HEK293 (cell line): ENCODE results near the gene ANKRD45.

ENCODE experiments used
- KLF7 ChIP-seq: fragments of 450-650 bp; formaldehyde crosslinking; IDR thresholded peaks from 2 replicates; pipeline ENCODE4 v1.5.1; 2016; ENCODE audit warnings: missing biosample characterization, missing genetic modification characterization, borderline replicate concordance
- OSR2 ChIP-seq: fragments of 450-650 bp; formaldehyde crosslinking; IDR thresholded peaks from 2 replicates; pipeline ENCODE4 v1.5.1; 2016; ENCODE audit warnings: missing biosample characterization, missing genetic modification characterization
- SCRT1 ChIP-seq: fragments of 450-650 bp; formaldehyde crosslinking; IDR thresholded peaks from 2 replicates; pipeline ENCODE4 v1.5.1; 2016; ENCODE audit warnings: missing biosample characterization, missing genetic modification characterization, borderline replicate concordance
- YY2 ChIP-seq: fragments of 450-650 bp; formaldehyde crosslinking; IDR thresholded peaks from 2 replicates; pipeline ENCODE4 v1.5.1; 2016; ENCODE audit warnings: missing biosample characterization, missing genetic modification characterization
- ZEB2 ChIP-seq: fragments of 450-650 bp; formaldehyde crosslinking; IDR thresholded peaks from 2 replicates; pipeline ENCODE4 v1.5.1; 2016; ENCODE audit warnings: missing biosample characterization, missing genetic modification characterization
- ZNF132 ChIP-seq: fragments of 450-650 bp; formaldehyde crosslinking; IDR thresholded peaks from 2 replicates; pipeline ENCODE4 v1.5.1; 2017; ENCODE audit warnings: missing biosample characterization, missing genetic modification characterization, borderline replicate concordance
- ZNF274 ChIP-seq, 2 experiments: fragments of 200-500 bp in 1 of 2; fragments of 450-650 bp in 1 of 2; sonication (Bioruptor generic) in 1 of 2; formaldehyde crosslinking in 1 of 2; IDR thresholded peaks; 2 replicates each; pipeline versions ENCODE4 v1.5.1 to v1.6.1; 2014 to 2016; ENCODE audit warnings: borderline replicate concordance in 1 of 2, inconsistent platforms in 1 of 2, low read length in 1 of 2, missing biosample characterization in 1 of 2, missing genetic modification characterization in 1 of 2
- ZNF391 ChIP-seq: fragments of 450-650 bp; formaldehyde crosslinking; IDR thresholded peaks from 2 replicates; pipeline ENCODE4 v1.5.1; 2016; ENCODE audit warnings: low read depth, missing biosample characterization, missing genetic modification characterization, borderline replicate concordance
- ZNF501 ChIP-seq: fragments of 450-650 bp; formaldehyde crosslinking; IDR thresholded peaks from 2 replicates; pipeline ENCODE4 v1.5.1; 2016; ENCODE audit warnings: missing biosample characterization, missing genetic modification characterization
- ZNF521 ChIP-seq: fragments of 450-650 bp; formaldehyde crosslinking; IDR thresholded peaks from 2 replicates; pipeline ENCODE4 v1.5.1; 2017; ENCODE audit warnings: missing biosample characterization, mild to moderate bottlenecking, missing genetic modification characterization
- ZNF777 ChIP-seq: fragments of 450-650 bp; formaldehyde crosslinking; IDR thresholded peaks from 2 replicates; pipeline ENCODE4 v1.5.1; 2017; ENCODE audit warnings: missing biosample characterization, missing genetic modification characterization, borderline replicate concordance
- TF ChIP-seq, protein P1 (sequence below): fragments of 450-650 bp; formaldehyde crosslinking; conservative IDR thresholded peaks from 2 replicates; pipeline ENCODE4 v1.5.1; 2016; ENCODE audit warnings: low read depth, missing biosample characterization, missing genetic modification characterization
- TF ChIP-seq, protein P2 (sequence below): fragments of 450-650 bp; formaldehyde crosslinking; optimal IDR thresholded peaks from 2 replicates; pipeline ENCODE3; 2016; ENCODE audit warnings: missing biosample characterization, mild to moderate bottlenecking, missing genetic modification characterization
- TF ChIP-seq, protein P3 (sequence below): fragments of 450-650 bp; formaldehyde crosslinking; IDR thresholded peaks from 2 replicates; pipeline ENCODE4 v1.5.1; 2016; ENCODE audit warnings: missing biosample characterization, missing genetic modification characterization, borderline replicate concordance
- TF ChIP-seq, protein P4 (sequence below): fragments of 450-650 bp; formaldehyde crosslinking; IDR thresholded peaks from 2 replicates; pipeline ENCODE4 v1.5.1; 2016; ENCODE audit warnings: missing biosample characterization, missing genetic modification characterization
- TF ChIP-seq, protein P5 (sequence below): fragments of 450-650 bp; formaldehyde crosslinking; IDR thresholded peaks from 2 replicates; pipeline ENCODE4 v1.5.1; 2016; ENCODE audit warnings: missing biosample characterization, missing genetic modification characterization
- TF ChIP-seq, protein P6 (sequence below): fragments of 450-650 bp; formaldehyde crosslinking; IDR thresholded peaks from 2 replicates; pipeline ENCODE4 v1.5.1; 2016; ENCODE audit warnings: missing biosample characterization, missing genetic modification characterization
- TF ChIP-seq, protein P7 (sequence below): fragments of 450-650 bp; formaldehyde crosslinking; conservative IDR thresholded peaks from 2 replicates; pipeline ENCODE4 v1.5.1; 2016; ENCODE audit warnings: low read depth, missing biosample characterization, missing genetic modification characterization

Gene ANKRD45

DNA sequence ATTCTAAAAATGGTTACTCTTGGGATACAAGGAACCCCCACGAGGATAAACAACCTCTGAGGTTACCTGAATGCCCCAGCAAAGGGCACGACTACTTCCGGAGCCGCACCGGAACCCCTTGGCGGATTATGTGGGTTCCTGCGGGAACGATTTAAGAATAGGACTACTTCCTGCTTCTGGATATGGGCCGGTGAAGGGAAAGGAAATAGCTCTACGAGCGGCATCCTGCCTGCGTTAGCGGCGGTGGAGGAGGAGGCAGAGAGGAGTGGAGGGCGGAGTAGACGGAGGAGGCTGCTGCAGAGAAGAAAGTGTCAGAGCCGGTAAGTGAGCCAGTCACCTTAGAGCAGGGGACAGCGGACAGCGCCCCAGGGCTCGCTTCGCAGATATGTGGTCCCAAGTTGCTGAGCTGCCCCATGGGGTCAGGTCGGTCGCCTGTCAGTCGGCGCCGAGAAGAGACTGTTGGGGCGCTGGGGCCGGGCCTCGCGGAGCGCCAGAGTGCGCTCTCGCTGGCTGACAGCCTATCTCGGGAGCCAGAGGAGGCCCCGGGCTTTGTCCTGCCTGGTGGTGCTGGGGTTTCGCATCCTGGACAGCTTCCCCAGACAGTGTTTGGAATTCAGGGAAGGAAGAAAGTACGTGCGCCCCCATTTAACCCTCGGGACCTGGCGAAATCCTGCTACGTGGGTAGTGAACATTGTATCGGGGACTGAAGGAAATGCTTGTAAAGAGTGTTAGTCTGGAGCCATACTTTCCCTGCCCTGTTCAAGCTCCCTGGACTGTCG is 45.3 kb upstream of the ANKRD45 start, which contains the start of gene KLHL20 (continued):
- TF ChIP-seq, protein P1, sequence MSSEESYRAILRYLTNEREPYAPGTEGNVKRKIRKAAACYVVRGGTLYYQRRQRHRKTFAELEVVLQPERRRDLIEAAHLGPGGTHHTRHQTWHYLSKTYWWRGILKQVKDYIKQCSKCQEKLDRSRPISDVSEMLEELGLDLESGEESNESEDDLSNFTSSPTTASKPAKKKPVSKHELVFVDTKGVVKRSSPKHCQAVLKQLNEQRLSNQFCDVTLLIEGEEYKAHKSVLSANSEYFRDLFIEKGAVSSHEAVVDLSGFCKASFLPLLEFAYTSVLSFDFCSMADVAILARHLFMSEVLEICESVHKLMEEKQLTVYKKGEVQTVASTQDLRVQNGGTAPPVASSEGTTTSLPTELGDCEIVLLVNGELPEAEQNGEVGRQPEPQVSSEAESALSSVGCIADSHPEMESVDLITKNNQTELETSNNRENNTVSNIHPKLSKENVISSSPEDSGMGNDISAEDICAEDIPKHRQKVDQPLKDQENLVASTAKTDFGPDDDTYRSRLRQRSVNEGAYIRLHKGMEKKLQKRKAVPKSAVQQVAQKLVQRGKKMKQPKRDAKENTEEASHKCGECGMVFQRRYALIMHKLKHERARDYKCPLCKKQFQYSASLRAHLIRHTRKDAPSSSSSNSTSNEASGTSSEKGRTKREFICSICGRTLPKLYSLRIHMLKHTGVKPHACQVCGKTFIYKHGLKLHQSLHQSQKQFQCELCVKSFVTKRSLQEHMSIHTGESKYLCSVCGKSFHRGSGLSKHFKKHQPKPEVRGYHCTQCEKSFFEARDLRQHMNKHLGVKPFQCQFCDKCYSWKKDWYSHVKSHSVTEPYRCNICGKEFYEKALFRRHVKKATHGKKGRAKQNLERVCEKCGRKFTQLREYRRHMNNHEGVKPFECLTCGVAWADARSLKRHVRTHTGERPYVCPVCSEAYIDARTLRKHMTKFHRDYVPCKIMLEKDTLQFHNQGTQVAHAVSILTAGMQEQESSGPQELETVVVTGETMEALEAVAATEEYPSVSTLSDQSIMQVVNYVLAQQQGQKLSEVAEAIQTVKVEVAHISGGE = peak; percentile 99
- TF ChIP-seq YY2 (tag by site-specific recombination) (peak; percentile 9), ZEB2 (tag by site-specific recombination) (peak; percentile 67), ZNF391 (tag by site-specific recombination) (peak; percentile 73; the same call in 1 of the 2 replicates), OSR2 (peak; percentile 84), ZNF132 (tag by site-specific recombination) (no peak), SCRT1 (no peak), ZNF777 (tag by site-specific recombination) (no peak), ZNF274 (IDR thresholded peaks at IDR 0.05; ENCODE audit: low read length) (no peak), ZNF274 (tag by site-specific recombination; IDR thresholded peaks at IDR 0.05; ENCODE audit: borderline replicate concordance) (no peak), ZNF501 (tag by site-specific recombination) (peak; percentile 96; the same call in 1 of the 2 replicates), ZNF521 (tag by site-specific recombination) (no peak), KLF7 (tag by site-specific recombination) (peak; percentile 80; the same call in 1 of the 2 replicates)
- TF ChIP-seq, protein P2, sequence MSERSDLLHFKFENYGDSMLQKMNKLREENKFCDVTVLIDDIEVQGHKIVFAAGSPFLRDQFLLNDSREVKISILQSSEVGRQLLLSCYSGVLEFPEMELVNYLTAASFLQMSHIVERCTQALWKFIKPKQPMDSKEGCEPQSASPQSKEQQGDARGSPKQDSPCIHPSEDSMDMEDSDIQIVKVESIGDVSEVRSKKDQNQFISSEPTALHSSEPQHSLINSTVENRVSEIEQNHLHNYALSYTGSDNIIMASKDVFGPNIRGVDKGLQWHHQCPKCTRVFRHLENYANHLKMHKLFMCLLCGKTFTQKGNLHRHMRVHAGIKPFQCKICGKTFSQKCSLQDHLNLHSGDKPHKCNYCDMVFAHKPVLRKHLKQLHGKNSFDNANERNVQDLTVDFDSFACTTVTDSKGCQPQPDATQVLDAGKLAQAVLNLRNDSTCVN = peak; percentile 40
- TF ChIP-seq, protein P3, sequence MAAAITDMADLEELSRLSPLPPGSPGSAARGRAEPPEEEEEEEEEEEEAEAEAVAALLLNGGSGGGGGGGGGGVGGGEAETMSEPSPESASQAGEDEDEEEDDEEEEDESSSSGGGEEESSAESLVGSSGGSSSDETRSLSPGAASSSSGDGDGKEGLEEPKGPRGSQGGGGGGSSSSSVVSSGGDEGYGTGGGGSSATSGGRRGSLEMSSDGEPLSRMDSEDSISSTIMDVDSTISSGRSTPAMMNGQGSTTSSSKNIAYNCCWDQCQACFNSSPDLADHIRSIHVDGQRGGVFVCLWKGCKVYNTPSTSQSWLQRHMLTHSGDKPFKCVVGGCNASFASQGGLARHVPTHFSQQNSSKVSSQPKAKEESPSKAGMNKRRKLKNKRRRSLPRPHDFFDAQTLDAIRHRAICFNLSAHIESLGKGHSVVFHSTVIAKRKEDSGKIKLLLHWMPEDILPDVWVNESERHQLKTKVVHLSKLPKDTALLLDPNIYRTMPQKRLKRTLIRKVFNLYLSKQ = no peak
- TF ChIP-seq, protein P4, sequence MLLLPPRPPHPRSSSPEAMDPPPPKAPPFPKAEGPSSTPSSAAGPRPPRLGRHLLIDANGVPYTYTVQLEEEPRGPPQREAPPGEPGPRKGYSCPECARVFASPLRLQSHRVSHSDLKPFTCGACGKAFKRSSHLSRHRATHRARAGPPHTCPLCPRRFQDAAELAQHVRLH (tag by site-specific recombination) = peak; percentile 99
- TF ChIP-seq, protein P5, sequence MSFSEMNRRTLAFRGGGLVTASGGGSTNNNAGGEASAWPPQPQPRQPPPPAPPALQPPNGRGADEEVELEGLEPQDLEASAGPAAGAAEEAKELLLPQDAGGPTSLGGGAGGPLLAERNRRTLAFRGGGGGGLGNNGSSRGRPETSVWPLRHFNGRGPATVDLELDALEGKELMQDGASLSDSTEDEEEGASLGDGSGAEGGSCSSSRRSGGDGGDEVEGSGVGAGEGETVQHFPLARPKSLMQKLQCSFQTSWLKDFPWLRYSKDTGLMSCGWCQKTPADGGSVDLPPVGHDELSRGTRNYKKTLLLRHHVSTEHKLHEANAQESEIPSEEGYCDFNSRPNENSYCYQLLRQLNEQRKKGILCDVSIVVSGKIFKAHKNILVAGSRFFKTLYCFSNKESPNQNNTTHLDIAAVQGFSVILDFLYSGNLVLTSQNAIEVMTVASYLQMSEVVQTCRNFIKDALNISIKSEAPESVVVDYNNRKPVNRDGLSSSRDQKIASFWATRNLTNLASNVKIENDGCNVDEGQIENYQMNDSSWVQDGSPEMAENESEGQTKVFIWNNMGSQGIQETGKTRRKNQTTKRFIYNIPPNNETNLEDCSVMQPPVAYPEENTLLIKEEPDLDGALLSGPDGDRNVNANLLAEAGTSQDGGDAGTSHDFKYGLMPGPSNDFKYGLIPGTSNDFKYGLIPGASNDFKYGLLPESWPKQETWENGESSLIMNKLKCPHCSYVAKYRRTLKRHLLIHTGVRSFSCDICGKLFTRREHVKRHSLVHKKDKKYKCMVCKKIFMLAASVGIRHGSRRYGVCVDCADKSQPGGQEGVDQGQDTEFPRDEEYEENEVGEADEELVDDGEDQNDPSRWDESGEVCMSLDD (tag by site-specific recombination) = peak; percentile 48
- TF ChIP-seq, protein P6, sequence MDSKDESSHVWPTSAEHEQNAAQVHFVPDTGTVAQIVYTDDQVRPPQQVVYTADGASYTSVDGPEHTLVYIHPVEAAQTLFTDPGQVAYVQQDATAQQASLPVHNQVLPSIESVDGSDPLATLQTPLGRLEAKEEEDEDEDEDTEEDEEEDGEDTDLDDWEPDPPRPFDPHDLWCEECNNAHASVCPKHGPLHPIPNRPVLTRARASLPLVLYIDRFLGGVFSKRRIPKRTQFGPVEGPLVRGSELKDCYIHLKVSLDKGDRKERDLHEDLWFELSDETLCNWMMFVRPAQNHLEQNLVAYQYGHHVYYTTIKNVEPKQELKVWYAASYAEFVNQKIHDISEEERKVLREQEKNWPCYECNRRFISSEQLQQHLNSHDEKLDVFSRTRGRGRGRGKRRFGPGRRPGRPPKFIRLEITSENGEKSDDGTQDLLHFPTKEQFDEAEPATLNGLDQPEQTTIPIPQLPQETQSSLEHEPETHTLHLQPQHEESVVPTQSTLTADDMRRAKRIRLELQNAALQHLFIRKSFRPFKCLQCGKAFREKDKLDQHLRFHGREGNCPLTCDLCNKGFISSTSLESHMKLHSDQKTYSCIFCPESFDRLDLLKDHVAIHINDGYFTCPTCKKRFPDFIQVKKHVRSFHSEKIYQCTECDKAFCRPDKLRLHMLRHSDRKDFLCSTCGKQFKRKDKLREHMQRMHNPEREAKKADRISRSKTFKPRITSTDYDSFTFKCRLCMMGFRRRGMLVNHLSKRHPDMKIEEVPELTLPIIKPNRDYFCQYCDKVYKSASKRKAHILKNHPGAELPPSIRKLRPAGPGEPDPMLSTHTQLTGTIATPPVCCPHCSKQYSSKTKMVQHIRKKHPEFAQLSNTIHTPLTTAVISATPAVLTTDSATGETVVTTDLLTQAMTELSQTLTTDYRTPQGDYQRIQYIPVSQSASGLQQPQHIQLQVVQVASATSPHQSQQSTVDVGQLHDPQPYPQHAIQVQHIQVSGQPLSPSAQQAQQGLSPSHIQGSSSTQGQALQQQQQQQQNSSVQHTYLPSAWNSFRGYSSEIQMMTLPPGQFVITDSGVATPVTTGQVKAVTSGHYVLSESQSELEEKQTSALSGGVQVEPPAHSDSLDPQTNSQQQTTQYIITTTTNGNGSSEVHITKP (tag by site-specific recombination) = peak; percentile 37
- TF ChIP-seq, protein P7, sequence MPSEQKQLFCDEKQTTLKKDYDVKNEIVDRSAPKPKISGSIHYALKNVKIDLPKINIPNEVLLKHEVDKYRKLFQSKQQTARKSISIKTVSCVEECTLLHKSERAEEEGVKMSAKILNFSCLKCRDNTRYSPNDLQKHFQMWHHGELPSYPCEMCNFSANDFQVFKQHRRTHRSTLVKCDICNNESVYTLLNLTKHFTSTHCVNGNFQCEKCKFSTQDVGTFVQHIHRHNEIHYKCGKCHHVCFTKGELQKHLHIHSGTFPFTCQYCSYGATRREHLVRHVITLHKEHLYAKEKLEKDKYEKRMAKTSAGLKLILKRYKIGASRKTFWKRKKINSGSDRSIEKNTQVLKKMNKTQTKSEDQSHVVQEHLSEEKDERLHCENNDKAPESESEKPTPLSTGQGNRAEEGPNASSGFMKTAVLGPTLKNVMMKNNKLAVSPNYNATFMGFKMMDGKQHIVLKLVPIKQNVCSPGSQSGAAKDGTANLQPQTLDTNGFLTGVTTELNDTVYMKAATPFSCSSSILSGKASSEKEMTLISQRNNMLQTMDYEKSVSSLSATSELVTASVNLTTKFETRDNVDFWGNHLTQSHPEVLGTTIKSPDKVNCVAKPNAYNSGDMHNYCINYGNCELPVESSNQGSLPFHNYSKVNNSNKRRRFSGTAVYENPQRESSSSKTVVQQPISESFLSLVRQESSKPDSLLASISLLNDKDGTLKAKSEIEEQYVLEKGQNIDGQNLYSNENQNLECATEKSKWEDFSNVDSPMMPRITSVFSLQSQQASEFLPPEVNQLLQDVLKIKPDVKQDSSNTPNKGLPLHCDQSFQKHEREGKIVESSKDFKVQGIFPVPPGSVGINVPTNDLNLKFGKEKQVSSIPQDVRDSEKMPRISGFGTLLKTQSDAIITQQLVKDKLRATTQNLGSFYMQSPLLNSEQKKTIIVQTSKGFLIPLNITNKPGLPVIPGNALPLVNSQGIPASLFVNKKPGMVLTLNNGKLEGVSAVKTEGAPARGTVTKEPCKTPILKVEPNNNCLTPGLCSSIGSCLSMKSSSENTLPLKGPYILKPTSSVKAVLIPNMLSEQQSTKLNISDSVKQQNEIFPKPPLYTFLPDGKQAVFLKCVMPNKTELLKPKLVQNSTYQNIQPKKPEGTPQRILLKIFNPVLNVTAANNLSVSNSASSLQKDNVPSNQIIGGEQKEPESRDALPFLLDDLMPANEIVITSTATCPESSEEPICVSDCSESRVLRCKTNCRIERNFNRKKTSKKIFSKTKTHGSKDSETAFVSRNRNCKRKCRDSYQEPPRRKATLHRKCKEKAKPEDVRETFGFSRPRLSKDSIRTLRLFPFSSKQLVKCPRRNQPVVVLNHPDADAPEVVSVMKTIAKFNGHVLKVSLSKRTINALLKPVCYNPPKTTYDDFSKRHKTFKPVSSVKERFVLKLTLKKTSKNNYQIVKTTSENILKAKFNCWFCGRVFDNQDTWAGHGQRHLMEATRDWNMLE = peak; percentile 100
